ENCODE measurements around the gene FAM50B.

- TF ChIP-seq POLR2AphosphoS5 (IDR thresholded peaks at IDR 0.05) (no peak), CTCF (IDR thresholded peaks at IDR 0.05) (no peak), POLR2A (IDR thresholded peaks at IDR 0.05; ENCODE audit: low read depth) (no peak), EP300 (IDR thresholded peaks at IDR 0.05) (no peak)
Measured at GRCh38 chr6:3806169-3806922, 42.8 kb upstream of the FAM50B start.
